ENCODE data around the gene SIAH2.

Gene SIAH2

GRCh38 chr3:150742679-150743078 lies 20.3 kb downstream of the SIAH2 start:
- no peaks in the 10 kb centered on the region for H3K9me3 Mint-ChIP-seq
- H3K4me1 Mint-ChIP-seq: peaks cover 33% of the 10 kb centered on the region
- no peak overlapping the region for H3K27ac Mint-ChIP-seq
- DNase-seq: no peak
- H3K4me3 Mint-ChIP-seq: no peak overlapping the region
- H3K36me3 Mint-ChIP-seq (ENCODE audit: low read depth): peaks cover 36% of the 10 kb centered on the region
- peaks cover 3% of the 10 kb centered on the region for H3K27me3 Mint-ChIP-seq (ENCODE audit: low read depth, poor library complexity)
- TF ChIP-seq, protein P1, sequence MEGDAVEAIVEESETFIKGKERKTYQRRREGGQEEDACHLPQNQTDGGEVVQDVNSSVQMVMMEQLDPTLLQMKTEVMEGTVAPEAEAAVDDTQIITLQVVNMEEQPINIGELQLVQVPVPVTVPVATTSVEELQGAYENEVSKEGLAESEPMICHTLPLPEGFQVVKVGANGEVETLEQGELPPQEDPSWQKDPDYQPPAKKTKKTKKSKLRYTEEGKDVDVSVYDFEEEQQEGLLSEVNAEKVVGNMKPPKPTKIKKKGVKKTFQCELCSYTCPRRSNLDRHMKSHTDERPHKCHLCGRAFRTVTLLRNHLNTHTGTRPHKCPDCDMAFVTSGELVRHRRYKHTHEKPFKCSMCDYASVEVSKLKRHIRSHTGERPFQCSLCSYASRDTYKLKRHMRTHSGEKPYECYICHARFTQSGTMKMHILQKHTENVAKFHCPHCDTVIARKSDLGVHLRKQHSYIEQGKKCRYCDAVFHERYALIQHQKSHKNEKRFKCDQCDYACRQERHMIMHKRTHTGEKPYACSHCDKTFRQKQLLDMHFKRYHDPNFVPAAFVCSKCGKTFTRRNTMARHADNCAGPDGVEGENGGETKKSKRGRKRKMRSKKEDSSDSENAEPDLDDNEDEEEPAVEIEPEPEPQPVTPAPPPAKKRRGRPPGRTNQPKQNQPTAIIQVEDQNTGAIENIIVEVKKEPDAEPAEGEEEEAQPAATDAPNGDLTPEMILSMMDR (IDR thresholded peaks at IDR 0.05): no peak

DNA sequence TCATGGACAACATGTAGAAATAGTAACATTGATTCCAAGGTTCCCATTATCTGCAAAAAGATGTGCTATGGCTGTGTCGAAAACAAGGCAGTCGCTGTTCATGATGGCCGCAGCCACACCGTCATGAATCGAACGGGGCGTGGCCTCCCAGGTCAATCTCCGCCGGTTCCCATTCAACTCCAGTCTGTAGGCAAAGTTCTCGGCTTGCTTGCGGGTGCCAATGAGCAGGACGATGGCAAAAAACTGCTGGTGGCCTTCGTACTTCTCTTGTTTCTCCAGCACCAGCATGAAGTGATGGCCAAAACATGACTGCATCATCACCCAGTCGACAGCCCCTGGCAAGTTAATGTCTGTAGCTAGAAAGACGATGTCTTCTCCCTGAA lies 20.8 kb downstream of the SIAH2 start:
- Mint-ChIP-seq H3K36me3 (ENCODE audit: low read depth) (peaks cover 32% of the 10 kb centered on the region), H3K27me3 (ENCODE audit: low read depth, poor library complexity) (peaks cover 3% of the 10 kb centered on the region), H3K4me1 (peaks cover 28% of the 10 kb centered on the region), H3K4me3 (no peak overlapping the region), H3K9me3 (no peaks in the 10 kb centered on the region), H3K27ac (no peak overlapping the region)
- TF ChIP-seq, protein P1 (IDR thresholded peaks at IDR 0.05): no peak
- no peak for DNase-seq

DNA sequence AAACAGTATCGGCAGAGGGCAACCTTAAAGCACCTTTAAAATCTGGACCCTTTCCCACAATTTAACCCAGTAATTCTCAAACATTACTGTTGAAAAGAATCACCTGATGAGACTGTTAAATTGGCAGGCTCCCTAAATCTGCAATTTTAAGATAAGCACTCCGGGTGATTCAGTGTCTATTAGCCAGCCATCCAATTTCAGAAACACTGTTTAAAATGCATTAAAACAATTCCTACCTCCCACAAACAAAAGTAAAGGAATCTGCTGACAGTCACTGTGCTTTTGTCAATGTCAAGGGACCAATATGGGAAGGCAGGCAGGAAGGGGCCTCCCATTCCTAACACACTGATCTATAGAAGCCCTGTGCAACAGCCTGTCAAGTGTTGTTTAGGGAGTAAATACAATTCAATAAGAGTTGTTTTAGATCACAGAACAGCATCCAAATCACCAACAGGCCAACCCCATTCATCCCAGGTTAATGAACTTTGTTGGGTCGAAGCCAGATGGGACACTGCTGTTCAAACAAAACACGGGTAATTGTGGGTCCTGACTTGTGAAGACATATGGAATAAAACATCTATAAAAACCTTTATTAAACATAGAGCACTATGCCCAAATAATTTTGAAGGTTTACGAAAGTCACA lies 21.4 kb downstream of the SIAH2 start:
- no peak for DNase-seq
- TF ChIP-seq, protein P1 (IDR thresholded peaks at IDR 0.05): no peak
- Mint-ChIP-seq H3K9me3 (no peaks in the 10 kb centered on the region), H3K4me3 (no peak overlapping the region), H3K4me1 (peaks cover 23% of the 10 kb centered on the region), H3K27ac (no peak overlapping the region), H3K36me3 (ENCODE audit: low read depth) (peaks cover 30% of the 10 kb centered on the region), H3K27me3 (ENCODE audit: low read depth, poor library complexity) (peaks cover 3% of the 10 kb centered on the region)

GRCh38 chr3:150740733-150741496 lies 22.1 kb downstream of the SIAH2 start:
- H3K27ac Mint-ChIP-seq: no peak overlapping the region
- peaks cover 24% of the 10 kb centered on the region for H3K36me3 Mint-ChIP-seq (ENCODE audit: low read depth)
- TF ChIP-seq, protein P1 (IDR thresholded peaks at IDR 0.05): no peak
- peaks cover 21% of the 10 kb centered on the region for H3K4me1 Mint-ChIP-seq
- DNase-seq: no peak
- H3K4me3 Mint-ChIP-seq: no peak overlapping the region
- no peaks in the 10 kb centered on the region for H3K9me3 Mint-ChIP-seq
- H3K27me3 Mint-ChIP-seq (ENCODE audit: low read depth, poor library complexity): no peaks in the 10 kb centered on the region

GRCh38 chr3:150739877-150740645 lies 22.9 kb downstream of the SIAH2 start:
- TF ChIP-seq, protein P1 (IDR thresholded peaks at IDR 0.05): no peak
- Mint-ChIP-seq H3K36me3 (ENCODE audit: low read depth) (peaks cover 20% of the 10 kb centered on the region), H3K4me1 (peaks cover 19% of the 10 kb centered on the region), H3K27me3 (ENCODE audit: low read depth, poor library complexity) (no peaks in the 10 kb centered on the region), H3K9me3 (no peaks in the 10 kb centered on the region), H3K27ac (no peak overlapping the region), H3K4me3 (no peak overlapping the region)
- no peak for DNase-seq

Measured in nephron progenitor cell (in vitro differentiated cells).